ENCODE measurements around the gene RFX7.

RFX7 gene

DNA sequence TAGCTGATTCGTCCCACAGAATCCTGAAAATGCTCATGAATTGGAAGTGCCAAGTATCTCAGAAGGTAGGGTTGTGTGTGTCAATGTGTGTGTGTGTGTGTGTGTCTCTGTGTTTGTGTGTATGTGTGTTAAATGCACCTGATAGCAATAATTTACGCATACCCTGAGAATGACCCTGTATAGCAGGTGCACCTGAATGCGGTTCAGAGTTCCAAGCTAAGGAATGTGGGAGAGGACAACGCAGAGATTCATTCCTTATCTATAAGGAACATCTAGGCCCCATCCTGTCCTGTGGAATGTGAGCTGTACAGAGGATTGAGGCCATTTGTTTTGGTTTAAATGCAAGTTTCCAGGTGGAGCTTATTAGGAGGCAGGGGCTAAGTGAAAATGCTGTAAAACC lies 201.2 kb downstream of the RFX7 start:
- DNase-seq, result no peak

DNA sequence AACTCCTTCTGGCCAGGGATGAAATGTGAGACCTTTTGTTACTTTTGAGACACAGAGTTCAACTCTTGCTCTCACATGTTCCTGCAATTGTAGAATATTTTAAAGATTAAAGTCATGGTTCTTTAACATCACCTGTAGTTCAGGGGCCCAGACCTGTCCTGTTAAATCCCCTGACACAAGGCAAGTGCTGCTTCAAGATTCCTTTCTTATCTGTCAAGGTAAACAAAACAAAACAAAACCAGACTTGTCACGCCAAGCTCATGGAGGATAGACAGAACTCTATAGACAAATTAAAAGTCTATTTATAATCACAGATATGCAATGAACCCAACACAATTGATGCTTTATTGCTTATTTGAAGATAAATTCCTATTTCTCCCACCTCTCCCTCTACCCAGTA lies 201.6 kb downstream of the RFX7 start:
- DNase-seq, result no peak

DNA sequence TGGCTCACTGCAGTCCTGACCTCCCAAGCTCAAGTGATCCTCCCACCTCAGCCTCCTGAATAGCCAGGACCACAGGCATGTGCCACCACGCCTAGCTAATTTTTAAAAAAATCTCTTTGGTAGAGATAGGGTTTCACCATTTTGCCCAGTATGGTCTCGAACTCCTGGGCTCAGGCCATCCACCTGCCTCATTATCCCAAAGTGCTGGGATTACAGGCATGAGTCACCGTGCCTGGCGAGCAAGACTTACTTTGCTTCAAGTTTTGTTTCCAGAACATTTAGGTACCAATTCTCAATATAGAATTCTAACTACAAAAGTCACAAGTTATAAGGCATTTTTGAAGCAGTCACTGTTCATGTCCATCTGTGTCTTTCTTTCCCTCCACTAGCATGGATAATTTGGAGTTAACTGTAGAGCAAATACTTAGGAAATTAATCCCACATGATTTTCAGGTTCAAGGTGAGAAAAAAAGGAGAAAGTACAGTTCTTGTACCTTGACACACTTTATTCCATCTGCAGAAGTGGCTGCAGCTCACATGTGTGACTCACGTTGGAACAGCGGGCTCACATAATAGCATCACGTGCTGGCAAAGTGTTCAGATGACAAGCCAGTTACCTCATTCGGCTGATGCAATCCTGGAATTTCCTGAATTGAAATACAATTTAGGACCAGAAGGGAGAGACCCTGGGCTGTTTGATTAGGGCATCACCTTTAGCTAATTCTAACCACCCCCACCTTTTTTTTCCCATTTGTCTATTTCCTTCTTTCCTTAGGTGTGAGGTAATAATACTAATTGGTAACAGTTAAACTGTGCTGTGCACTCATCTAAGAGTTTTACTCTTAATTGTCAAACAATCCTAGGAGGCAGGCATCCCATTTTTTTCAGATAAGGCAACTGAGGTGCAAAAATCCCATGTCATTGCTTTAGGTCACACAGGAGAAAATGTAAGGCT lies 203.3 kb downstream of the RFX7 start:
- DNase-seq, result no peak

DNA sequence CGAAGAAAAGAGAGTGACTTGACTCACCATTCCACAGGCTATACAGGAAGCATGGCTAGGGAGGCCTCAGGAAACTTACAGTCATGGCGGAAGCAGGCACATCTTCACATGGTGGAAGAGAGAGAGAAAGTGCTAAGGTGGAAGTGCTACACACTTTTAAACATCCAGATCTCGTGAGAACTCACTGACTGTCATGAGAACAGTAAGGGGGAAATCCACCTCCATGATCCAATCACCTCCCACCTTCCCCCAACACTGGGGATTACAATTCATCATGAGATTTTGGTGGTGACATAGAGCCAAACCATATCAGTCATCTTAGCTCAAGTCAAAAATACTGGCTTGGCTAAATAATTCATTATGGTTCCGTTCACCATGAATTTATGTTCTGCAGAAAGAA lies 205.0 kb downstream of the RFX7 start:
- DNase-seq, result no peak

DNA sequence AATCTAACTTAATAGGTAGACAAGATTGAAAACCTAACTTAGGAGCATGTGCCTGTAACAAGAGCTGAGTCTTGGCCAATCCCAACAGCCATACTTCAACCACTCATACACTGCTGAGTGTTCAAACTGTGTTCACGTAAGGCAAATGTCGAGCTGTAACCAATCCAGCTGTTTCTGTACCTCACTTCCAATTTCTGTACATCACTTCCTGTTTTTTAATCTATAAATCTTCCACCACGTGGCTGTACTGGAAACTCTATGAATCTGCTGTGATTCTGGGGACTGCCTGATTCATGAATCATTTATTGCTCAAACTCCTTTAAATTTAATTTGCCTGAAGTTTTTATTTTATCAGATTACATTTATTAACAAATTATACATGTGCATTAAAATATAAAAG lies 205.7 kb downstream of the RFX7 start:
- DNase-seq, result no peak

Measured in AML-193 (cell line).